Duodenal mucosa (tissue), 2 donors: ENCODE measurements around the gene NUS1.
"Not testable (repeated sequence)": the region's sequence is repeated elsewhere in the genome, so short reads cannot be mapped to it uniquely, and the experiment has no call there.

Source experiments
- H3K27ac ChIP-seq: one replicate; pipeline ENCODE4 v1.7.0; 2013; ENCODE audit warnings: low read depth, low read length
- H3K27me3 ChIP-seq, 2 donors: one replicate each; pipeline ENCODE4 v1.7.0; 2013; ENCODE audit warnings: low read length in 2 of 2, control low read depth in 1 of 2; ENCODE audit not compliant: insufficient read depth in 2 of 2, control insufficient read depth in 1 of 2
- H3K36me3 ChIP-seq, 2 donors: one replicate each; pipeline ENCODE4 v1.7.0; 2013; ENCODE audit warnings: low read length in 2 of 2, control low read depth in 1 of 2; ENCODE audit not compliant: insufficient read depth in 2 of 2, control insufficient read depth in 1 of 2
- H3K4me1 ChIP-seq, 2 donors: one replicate each; pipeline ENCODE4 v1.7.0; 2013; ENCODE audit warnings: low read length in 2 of 2, control low read depth in 1 of 2; ENCODE audit not compliant: insufficient read depth in 2 of 2, control insufficient read depth in 1 of 2
- H3K4me3 ChIP-seq, 2 donors: one replicate each; pipeline ENCODE4 v1.7.0; 2013; ENCODE audit warnings: low read length in 2 of 2, low read depth in 1 of 2
- H3K9ac ChIP-seq, 2 donors: one replicate each; pipeline ENCODE4 v1.7.0; 2013; ENCODE audit warnings: low read length in 2 of 2, low read depth in 1 of 2
- H3K9me3 ChIP-seq, 2 donors: one replicate each; pipeline ENCODE4 v1.7.0; 2013; ENCODE audit warnings: low read length in 2 of 2, control low read depth in 1 of 2; ENCODE audit not compliant: control insufficient read depth in 1 of 2

NUS1 gene

GRCh38 chr6:117674503-117674902, 766 bp upstream of the NUS1 start:
- no peaks in the 10 kb centered on the region for H3K36me3 ChIP-seq
- no peaks in the 10 kb centered on the region for H3K9me3 ChIP-seq
- H3K27ac ChIP-seq = no peak overlapping the region
- peak overlapping the region; percentile 57 to 70 for H3K9ac ChIP-seq
- peak overlapping the region; percentile 77 to 87 for H3K4me3 ChIP-seq
- H3K4me1 ChIP-seq = peaks cover 28 to 29% of the 10 kb centered on the region in 2 donors
- no peaks in the 10 kb centered on the region for H3K27me3 ChIP-seq

DNA sequence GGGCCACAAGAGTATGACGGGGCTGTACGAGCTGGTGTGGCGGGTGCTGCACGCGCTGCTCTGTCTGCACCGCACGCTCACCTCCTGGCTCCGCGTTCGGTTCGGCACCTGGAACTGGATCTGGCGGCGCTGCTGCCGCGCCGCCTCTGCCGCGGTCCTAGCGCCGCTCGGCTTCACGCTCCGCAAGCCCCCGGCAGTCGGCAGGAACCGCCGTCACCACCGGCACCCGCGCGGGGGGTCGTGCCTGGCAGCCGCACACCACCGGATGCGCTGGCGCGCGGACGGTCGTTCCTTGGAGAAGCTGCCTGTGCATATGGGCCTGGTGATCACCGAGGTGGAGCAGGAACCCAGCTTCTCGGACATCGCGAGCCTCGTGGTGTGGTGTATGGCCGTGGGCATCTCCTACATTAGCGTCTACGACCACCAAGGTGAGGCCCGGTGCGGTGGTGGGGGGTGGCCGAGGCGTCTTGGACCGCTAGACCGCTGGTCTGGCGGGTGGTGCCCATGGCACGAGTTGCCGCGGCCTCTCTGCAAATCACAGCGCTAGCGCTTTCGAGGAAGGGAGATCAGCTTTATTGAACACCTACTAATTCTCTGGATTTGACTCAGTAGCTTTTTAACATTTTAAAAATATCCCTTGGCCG, 511 bp downstream of the NUS1 start:
- Histone ChIP-seq H3K9ac (peak overlapping the region; percentile 62 to 77), H3K4me1 (peaks cover 35 to 36% of the 10 kb centered on the region in 2 donors), H3K4me3 (peak overlapping the region; percentile 77 to 87)
- H3K27ac ChIP-seq, H3K9me3 ChIP-seq, H3K36me3 ChIP-seq, H3K27me3 ChIP-seq: not testable (repeated sequence)

GRCh38 chr6:117676577-117677218, 1.4 kb downstream of the NUS1 start:
- Histone ChIP-seq H3K4me3 (peak overlapping the region; percentile 75 to 87), H3K27me3 (no peaks in the 10 kb centered on the region), H3K9ac (no peak overlapping the region), H3K36me3 (no peaks in the 10 kb centered on the region), H3K27ac (no peak overlapping the region), H3K9me3 (no peaks in the 10 kb centered on the region), H3K4me1 (peaks cover 36 to 43% of the 10 kb centered on the region in 2 donors)

DNA sequence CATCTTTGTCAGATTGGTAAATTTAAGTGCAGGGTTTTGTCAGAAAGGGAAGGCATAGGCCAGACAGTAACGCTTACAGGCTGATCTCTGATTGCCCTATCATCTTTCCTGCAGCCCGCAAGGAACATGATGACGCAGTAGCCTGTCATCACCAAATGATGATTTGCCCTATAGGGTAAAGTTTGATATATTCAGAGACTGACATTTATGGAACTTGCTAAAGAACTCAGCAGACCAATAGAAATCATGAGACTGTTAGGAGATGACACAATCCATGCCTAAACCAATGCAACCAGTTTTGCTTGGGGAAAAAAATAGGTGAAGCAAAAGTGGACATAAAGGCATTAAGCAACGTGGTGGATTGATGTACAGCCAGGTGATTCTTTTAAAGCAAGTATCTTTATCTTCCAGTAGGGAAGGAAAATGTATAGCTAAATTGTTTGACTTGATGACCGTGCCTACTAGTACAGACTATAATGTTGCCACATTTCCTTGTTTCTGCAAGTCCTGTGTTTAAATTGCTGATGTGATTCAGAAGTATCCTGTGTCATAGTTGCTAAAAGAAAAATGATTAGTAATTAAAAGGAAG, 2.4 kb downstream of the NUS1 start:
- H3K4me1 ChIP-seq = peaks cover 36 to 43% of the 10 kb centered on the region in 2 donors
- H3K36me3 ChIP-seq = no peaks in the 10 kb centered on the region
- H3K27me3 ChIP-seq = no peaks in the 10 kb centered on the region
- H3K4me3 ChIP-seq = no peak overlapping the region
- H3K9me3 ChIP-seq = no peaks in the 10 kb centered on the region
- no peak overlapping the region for H3K9ac ChIP-seq
- H3K27ac ChIP-seq = no peak overlapping the region

- Histone ChIP-seq H3K9ac (no peak overlapping the region), H3K9me3 (no peaks in the 10 kb centered on the region), H3K27ac (no peak overlapping the region), H3K4me1 (peaks cover 30 to 36% of the 10 kb centered on the region in 2 donors), H3K4me3 (no peak overlapping the region), H3K36me3 (peaks cover 0 to 3% of the 10 kb centered on the region in 2 donors), H3K27me3 (no peaks in the 10 kb centered on the region)
These were observed 6.0 kb downstream of the NUS1 start for GRCh38 chr6:117681162-117681741.

DNA sequence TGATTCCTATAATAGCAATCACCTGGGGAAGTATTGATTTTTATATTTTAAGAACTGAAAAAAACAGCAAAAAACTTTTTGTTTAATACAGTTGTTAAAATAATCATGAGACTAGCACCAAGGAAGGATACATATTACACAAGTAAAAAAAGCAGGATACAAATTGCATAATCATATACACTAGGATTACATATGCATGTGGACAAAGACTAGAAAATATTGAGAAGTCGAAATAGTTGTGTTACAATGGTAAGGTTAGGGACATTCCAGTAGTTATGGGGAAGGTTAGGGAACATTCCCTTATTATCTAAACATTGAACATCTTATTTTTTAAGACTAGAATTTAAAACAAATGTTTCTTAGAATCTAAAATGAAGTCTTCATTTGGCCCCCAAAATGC, 9.5 kb downstream of the NUS1 start:
- Histone ChIP-seq H3K27me3 (no peaks in the 10 kb centered on the region), H3K4me3 (no peak overlapping the region), H3K36me3 (peaks cover 0 to 3% of the 10 kb centered on the region in 2 donors), H3K4me1 (peaks cover 9 to 21% of the 10 kb centered on the region in 2 donors), H3K9me3 (no peaks in the 10 kb centered on the region), H3K9ac (no peak overlapping the region), H3K27ac (no peak overlapping the region)

DNA sequence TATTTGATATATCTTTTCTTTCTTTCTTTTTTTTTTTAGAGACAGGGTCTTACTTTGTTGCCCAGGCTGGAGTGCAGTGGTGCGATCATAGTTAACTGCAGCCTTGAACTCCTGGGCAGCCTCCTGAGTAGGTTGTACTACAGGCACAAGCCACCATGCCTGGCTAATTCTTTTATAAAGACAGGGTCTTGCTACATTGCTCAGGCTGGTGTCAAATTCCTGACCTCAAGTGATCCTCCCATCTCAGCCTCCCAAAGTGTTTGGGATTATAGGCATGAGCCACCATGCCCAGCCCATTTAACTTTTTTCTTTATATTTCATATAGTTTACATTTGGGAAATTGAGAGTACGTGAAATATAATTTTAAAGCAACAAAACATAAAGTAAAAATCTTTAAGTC, 10.1 kb downstream of the NUS1 start:
- Histone ChIP-seq H3K4me1 (peaks cover 8 to 18% of the 10 kb centered on the region in 2 donors), H3K36me3 (peaks cover 0 to 3% of the 10 kb centered on the region in 2 donors), H3K27ac (no peak overlapping the region), H3K27me3 (no peaks in the 10 kb centered on the region), H3K9ac (no peak overlapping the region), H3K4me3 (no peak overlapping the region), H3K9me3 (no peaks in the 10 kb centered on the region)

GRCh38 chr6:117687021-117687648, 11.9 kb downstream of the NUS1 start:
- peaks cover 0 to 3% of the 10 kb centered on the region in 2 donors for H3K36me3 ChIP-seq
- no peaks in the 10 kb centered on the region for H3K9me3 ChIP-seq
- no peak overlapping the region for H3K4me3 ChIP-seq
- no peak overlapping the region for H3K27ac ChIP-seq
- H3K4me1 ChIP-seq = peaks cover 4 to 6% of the 10 kb centered on the region in 2 donors
- H3K27me3 ChIP-seq = no peaks in the 10 kb centered on the region
- H3K9ac ChIP-seq = no peak overlapping the region

GRCh38 chr6:117689584-117689983, 14.3 kb downstream of the NUS1 start:
- H3K27me3 ChIP-seq, H3K27ac ChIP-seq, H3K9me3 ChIP-seq, H3K36me3 ChIP-seq, H3K9ac ChIP-seq, H3K4me1 ChIP-seq, H3K4me3 ChIP-seq: not testable (repeated sequence)

GRCh38 chr6:117706504-117706903, 31.2 kb downstream of the NUS1 start:
- peaks cover 4 to 33% of the 10 kb centered on the region in 2 donors for H3K36me3 ChIP-seq
- no peak overlapping the region for H3K4me3 ChIP-seq
- H3K9ac ChIP-seq = no peak overlapping the region
- H3K27ac ChIP-seq = no peak overlapping the region
- H3K27me3 ChIP-seq = no peaks in the 10 kb centered on the region
- no peaks in the 10 kb centered on the region for H3K9me3 ChIP-seq
- H3K4me1 ChIP-seq = no peaks in the 10 kb centered on the region
